A549 (cell line): ENCODE data around the gene HNMT. TPM values are rescaled to one million over a fixed set of nuclear protein-coding genes. Genes with fewer than 3 reads are reported as not detected.

ENCODE experiments used
- ATAC-seq, 2 experiments: fragments of 200-7000 bp in 1 of 2; fragments of >200 bp in 1 of 2; cut with Nextera tagmentation in 1 of 2; cut with Tn5 transposase in 1 of 2; 3 replicates each; pipeline versions ENCODE4 v1.8.0 to v1.9.1; 2018 to 2020; ENCODE audit warnings: mild to moderate bottlenecking in 1 of 2, moderate library complexity in 1 of 2
- CTCF ChIA-PET: fragments of 300-600 bp; sonication (Branson Sonifier 250); formaldehyde crosslinking; extraction: SDS; loops from one replicate; lab custom pipeline; 2021; ENCODE audit warnings: antibody characterized with exemption, inconsistent platforms; lab: Yijun Ruan, JAX
- POLR2A ChIA-PET: fragments of 350-600 bp; formaldehyde crosslinking; extraction: SDS; loops from one replicate; lab custom pipeline; 2021; ENCODE audit warnings: antibody characterized with exemption, inconsistent platforms; lab: Yijun Ruan, JAX
- DNase-seq, 2 experiments: peaks; one replicate each; pipeline versions ENCODE4 v3.0.0 to v3.0.0-alpha.2; 2011 to 2016; ENCODE audit warnings: low read depth in 1 of 2, low spot score in 1 of 2
- FAIRE-seq: peaks from 2 replicates; lab custom pipeline; 2011; peaks lifted over from hg19 to GRCh38; lab: Jason Lieb, UNC
- H3K27ac ChIP-seq, 2 experiments: fragments of >200 bp; sonication (Bioruptor Twin); formaldehyde crosslinking; 3 replicates each; pipeline ENCODE4 v1.5.1; 2016 to 2017
- H3K4me1 ChIP-seq: fragments of >200 bp; sonication (Bioruptor Twin); formaldehyde crosslinking; 3 replicates; pipeline ENCODE4 v1.6.1; 2016
- H3K4me2 ChIP-seq: fragments of >200 bp; sonication (Bioruptor Twin); formaldehyde crosslinking; 3 replicates; pipeline ENCODE4 v1.6.1; 2016
- H3K4me3 ChIP-seq: fragments of >200 bp; sonication (Bioruptor Twin); formaldehyde crosslinking; 3 replicates; pipeline ENCODE4 v1.5.1; 2016
- H3K9me3 ChIP-seq: fragments of >200 bp; sonication (Bioruptor Twin); formaldehyde crosslinking; 3 replicates; pipeline ENCODE4 v1.6.1; 2016
- CBX8 ChIP-seq: fragments of 200-600 bp; sonication (generic); IDR thresholded peaks from 2 replicates; pipeline ENCODE4 v1.6.1; 2016
- CEBPB ChIP-seq, 2 experiments: fragments of >200 bp in 1 of 2; sonication (Bioruptor Twin) in 1 of 2; formaldehyde crosslinking in 1 of 2; IDR thresholded peaks; 2 replicates each; pipeline ENCODE4 v1.6.1; 2012 to 2016
- EHF ChIP-seq: fragments of 250-450 bp; sonication (Bioruptor Pico); IDR thresholded peaks from 2 replicates; pipeline ENCODE4 v1.5.0; 2020; ENCODE audit warnings: mild to moderate bottlenecking
- EHMT2 ChIP-seq: fragments of 200-600 bp; sonication (generic); IDR thresholded peaks from 2 replicates; pipeline ENCODE4 v1.6.1; 2016; ENCODE audit warnings: antibody characterized with exemption, low read depth, mild to moderate bottlenecking, moderate library complexity
- EP300 ChIP-seq, 2 experiments: fragments of >200 bp; sonication (Bioruptor Twin); formaldehyde crosslinking; IDR thresholded peaks; 2 replicates in 1 of 2; 3 replicates in 1 of 2; pipeline ENCODE4 v1.6.1; 2016 to 2017
- FOSB ChIP-seq: fragments of 250-450 bp; sonication (Bioruptor Pico); IDR thresholded peaks from 2 replicates; pipeline ENCODE4 v1.5.0; 2020; ENCODE audit warnings: mild to moderate bottlenecking, moderate library complexity
- FOXS1 ChIP-seq: fragments of 250-450 bp; sonication (Bioruptor Pico); IDR thresholded peaks from 2 replicates; pipeline ENCODE4 v1.5.0; 2020; ENCODE audit warnings: mild to moderate bottlenecking, moderate library complexity
- HDAC2 ChIP-seq: fragments of 200-600 bp; sonication (generic); IDR thresholded peaks from 2 replicates; pipeline ENCODE4 v1.6.1; 2016
- HOXA7 ChIP-seq: fragments of 250-450 bp; sonication (Bioruptor Pico); IDR thresholded peaks from 2 replicates; pipeline ENCODE4 v1.5.0; 2020; ENCODE audit warnings: mild to moderate bottlenecking, moderate library complexity
- HOXB13 ChIP-seq: fragments of 250-450 bp; sonication (Bioruptor Pico); IDR thresholded peaks from 2 replicates; pipeline ENCODE4 v1.5.0; 2020; ENCODE audit warnings: low read depth, mild to moderate bottlenecking, moderate library complexity
- JUNB ChIP-seq: fragments of >200 bp; sonication (Bioruptor Twin); formaldehyde crosslinking; IDR thresholded peaks from 2 replicates; pipeline ENCODE4 v1.6.1; 2016
- KDM1A ChIP-seq: fragments of 200-600 bp; sonication (generic); IDR thresholded peaks from 2 replicates; pipeline ENCODE4 v1.6.1; 2016; ENCODE audit warnings: low read depth, mild to moderate bottlenecking
- KDM5A ChIP-seq: fragments of 200-600 bp; sonication (generic); IDR thresholded peaks from 2 replicates; pipeline ENCODE4 v1.6.1; 2016; ENCODE audit warnings: antibody characterized with exemption, mild to moderate bottlenecking
- MAZ ChIP-seq: fragments of 150-350 bp; IDR thresholded peaks from 2 replicates; pipeline ENCODE4 v1.6.1; 2014; ENCODE audit warnings: antibody characterized with exemption, low read depth, low read length, borderline replicate concordance
- NFE2L2 ChIP-seq: fragments of 150-350 bp; conservative IDR thresholded peaks from 2 replicates; pipeline ENCODE4 v1.6.1; 2014; ENCODE audit warnings: low read length
- NR3C1 ChIP-seq: fragments of >200 bp; sonication (Bioruptor Twin); formaldehyde crosslinking; IDR thresholded peaks from 3 replicates; pipeline ENCODE4 v1.6.1; 2017
- POLR2A ChIP-seq: IDR thresholded peaks from 2 replicates; pipeline ENCODE4 v1.6.1; 2012; ENCODE audit warnings: mild to moderate bottlenecking, low read length
- POLR2AphosphoS2 ChIP-seq: conservative IDR thresholded peaks from 2 replicates; pipeline ENCODE4 v1.6.1; 2012; ENCODE audit warnings: low read length, improper control_type of control experiment, inconsistent platforms
- RARB ChIP-seq: fragments of 250-450 bp; sonication (Bioruptor Pico); IDR thresholded peaks from 2 replicates; pipeline ENCODE4 v1.8.0; 2021; ENCODE audit warnings: mild to moderate bottlenecking, moderate library complexity
- RCOR1 ChIP-seq: fragments of 150-350 bp; IDR thresholded peaks from 2 replicates; pipeline ENCODE4 v1.6.1; 2014; ENCODE audit warnings: antibody characterized with exemption, low read length, low read depth
- RFX5 ChIP-seq: fragments of 450-650 bp; IDR thresholded peaks from 2 replicates; pipeline ENCODE4 v1.7.1; 2014; ENCODE audit warnings: antibody characterized with exemption, mild to moderate bottlenecking, moderate library complexity
- SMC3 ChIP-seq: fragments of >200 bp; sonication (Bioruptor Twin); formaldehyde crosslinking; IDR thresholded peaks from 3 replicates; pipeline ENCODE4 v1.6.1; 2018; ENCODE audit warnings: inconsistent platforms
- TP53 ChIP-seq: fragments of 250-450 bp; sonication (Bioruptor Pico); IDR thresholded peaks from 2 replicates; pipeline ENCODE4 v1.5.0; 2021; ENCODE audit warnings: mild to moderate bottlenecking, moderate library complexity
- ZC3H11A ChIP-seq: fragments of 450-650 bp; IDR thresholded peaks from 2 replicates; pipeline ENCODE4 v1.6.1; 2014; ENCODE audit warnings: antibody characterized with exemption, mild to moderate bottlenecking
- WGBS: methylation state at CpG from one replicate; pipeline ENCODE4 v1.1.6; 2017; ENCODE audit errors: missing lambda C conversion rate; 5-methylcytosine and 5-hydroxymethylcytosine counted together
- polyA plus RNA-seq, 4 experiments: library from polyadenylated mRNA; depleted of rRNA in 3 of 4; stranded (reverse); fragments of >200 nt; fragmentation: RNase III in 1 of 4; extraction: RNeasy Plus Mini Kit Qiagen cat#74134 plus additional on column Dnase treatment in 1 of 4; gene quantifications; 2 replicates in 3 of 4; 3 replicates in 1 of 4; pipeline ENCODE4 v1.2.3, GENCODE V29; 2011 to 2017
- TF ChIP-seq, protein P1 (sequence below): fragments of 250-450 bp; sonication (Bioruptor Pico); IDR thresholded peaks from 2 replicates; pipeline ENCODE4 v1.5.0; 2021; ENCODE audit warnings: mild to moderate bottlenecking, moderate library complexity, borderline replicate concordance
- TF ChIP-seq, protein P2 (sequence below): IDR thresholded peaks from 2 replicates; pipeline ENCODE4 v1.6.1; 2012; ENCODE audit warnings: low read depth, borderline replicate concordance
- TF ChIP-seq, protein P3 (sequence below): fragments of 150-350 bp; IDR thresholded peaks from 2 replicates; pipeline ENCODE4 v1.6.1; 2014; ENCODE audit warnings: low read depth, mild to moderate bottlenecking, low read length
- TF ChIP-seq, protein P4 (sequence below): fragments of 450-650 bp; IDR thresholded peaks from 2 replicates; pipeline ENCODE4 v1.6.1; 2014; ENCODE audit warnings: antibody characterized with exemption
- TF ChIP-seq, protein P5 (sequence below): fragments of >200 bp; sonication (Bioruptor Twin); formaldehyde crosslinking; IDR thresholded peaks from 3 replicates; pipeline ENCODE4 v1.6.1; 2016
- TF ChIP-seq, protein P6 (sequence below): fragments of >200 bp; sonication (Bioruptor Twin); formaldehyde crosslinking; IDR thresholded peaks from 2 replicates; pipeline ENCODE4 v1.6.1; 2016

HNMT gene
- polyA plus RNA-seq, 2 of the 4 experiments (the other 2 are of a cell fraction), result 1.5 to 5.5 TPM

DNA sequence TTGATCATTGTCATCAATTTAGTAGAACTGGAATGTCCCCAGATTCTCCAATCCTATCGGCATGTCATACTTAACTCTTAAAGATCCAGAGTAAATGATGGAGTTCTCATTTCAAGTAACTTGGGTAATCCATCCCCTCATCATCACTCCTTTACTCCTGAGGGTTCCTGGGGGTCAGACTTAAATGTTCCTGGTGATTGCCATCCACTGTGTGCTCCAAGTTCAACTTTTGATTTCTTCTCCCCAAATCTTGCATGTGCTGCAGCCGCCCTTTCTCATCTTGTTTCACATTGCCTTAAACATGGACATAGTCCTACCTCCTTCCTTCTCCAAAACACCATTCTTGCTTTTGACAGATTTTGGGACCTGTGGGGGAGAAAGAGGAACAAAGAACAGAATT, 43.2 kb downstream of the HNMT start:
- Histone ChIP-seq H3K27ac (no peak overlapping the region), H3K9me3 (no peaks in the 10 kb centered on the region), H3K4me2 (no peak overlapping the region), H3K4me3 (no peak overlapping the region), H3K4me1 (no peaks in the 10 kb centered on the region)
- WGBS, result 88% methylated on average over 2 of the region's 2 CpGs
- TF ChIP-seq HOXA7, result no peak
- ATAC-seq, result no peak
- no peak for FAIRE-seq
- DNase-seq, result no peak
- ChIA-PET CTCF (no interaction called here), POLR2A (no interaction called here)

DNA sequence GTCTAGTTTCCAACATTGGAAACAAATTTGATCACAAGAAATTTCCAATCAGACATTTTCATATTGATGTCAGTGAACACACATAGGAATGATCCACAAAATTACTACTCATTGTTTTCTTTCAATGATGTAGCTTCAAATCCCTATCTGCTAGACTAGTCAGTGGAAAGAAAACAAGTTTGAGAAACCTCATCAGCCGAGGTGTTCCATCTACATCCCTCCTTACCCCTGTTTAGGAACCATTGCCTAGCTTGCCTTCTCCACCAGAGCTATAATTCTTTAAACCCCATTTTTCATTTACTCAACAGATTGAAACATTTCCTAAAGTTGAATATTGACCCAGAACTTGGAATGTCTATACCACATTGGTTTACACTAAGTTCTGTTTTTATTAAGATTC, 45.3 kb downstream of the HNMT start:
- CTCF ChIA-PET, result interaction anchor here (1.3 kb wide), 1 partner anchor 21 kb away, joined by 3 read pairs; no protein-coding TSS in a partner anchor
- WGBS, result 22% methylated on average over 1 of the region's 1 CpG
- FAIRE-seq (no peak), DNase-seq (no peak), ATAC-seq (no peak)
- Histone ChIP-seq H3K4me3 (no peak overlapping the region), H3K4me1 (no peaks in the 10 kb centered on the region), H3K27ac (no peak overlapping the region), H3K9me3 (no peaks in the 10 kb centered on the region), H3K4me2 (no peak overlapping the region)
- POLR2A ChIA-PET, result no interaction called here
- TF ChIP-seq EP300 (IDR thresholded peaks at IDR 0.05), result no peak
- TF ChIP-seq RFX5, result no peak
- TF ChIP-seq, protein P1, sequence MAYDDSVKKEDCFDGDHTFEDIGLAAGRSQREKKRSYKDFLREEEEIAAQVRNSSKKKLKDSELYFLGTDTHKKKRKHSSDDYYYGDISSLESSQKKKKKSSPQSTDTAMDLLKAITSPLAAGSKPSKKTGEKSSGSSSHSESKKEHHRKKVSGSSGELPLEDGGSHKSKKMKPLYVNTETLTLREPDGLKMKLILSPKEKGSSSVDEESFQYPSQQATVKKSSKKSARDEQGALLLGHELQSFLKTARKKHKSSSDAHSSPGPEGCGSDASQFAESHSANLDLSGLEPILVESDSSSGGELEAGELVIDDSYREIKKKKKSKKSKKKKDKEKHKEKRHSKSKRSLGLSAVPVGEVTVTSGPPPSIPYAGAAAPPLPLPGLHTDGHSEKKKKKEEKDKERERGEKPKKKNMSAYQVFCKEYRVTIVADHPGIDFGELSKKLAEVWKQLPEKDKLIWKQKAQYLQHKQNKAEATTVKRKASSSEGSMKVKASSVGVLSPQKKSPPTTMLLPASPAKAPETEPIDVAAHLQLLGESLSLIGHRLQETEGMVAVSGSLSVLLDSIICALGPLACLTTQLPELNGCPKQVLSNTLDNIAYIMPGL (CRISPR knock-in tag), result no peak
- no peak for TF ChIP-seq HDAC2
- TF ChIP-seq KDM1A, result no peak
- TF ChIP-seq ZC3H11A, result no peak
- TF ChIP-seq, protein P2, sequence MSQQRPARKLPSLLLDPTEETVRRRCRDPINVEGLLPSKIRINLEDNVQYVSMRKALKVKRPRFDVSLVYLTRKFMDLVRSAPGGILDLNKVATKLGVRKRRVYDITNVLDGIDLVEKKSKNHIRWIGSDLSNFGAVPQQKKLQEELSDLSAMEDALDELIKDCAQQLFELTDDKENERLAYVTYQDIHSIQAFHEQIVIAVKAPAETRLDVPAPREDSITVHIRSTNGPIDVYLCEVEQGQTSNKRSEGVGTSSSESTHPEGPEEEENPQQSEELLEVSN, result no peak
- no peak for TF ChIP-seq RARB (CRISPR knock-in tag)
- no peak for TF ChIP-seq FOXS1 (CRISPR knock-in tag)
- TF ChIP-seq KDM5A, result no peak
- TF ChIP-seq, protein P3, sequence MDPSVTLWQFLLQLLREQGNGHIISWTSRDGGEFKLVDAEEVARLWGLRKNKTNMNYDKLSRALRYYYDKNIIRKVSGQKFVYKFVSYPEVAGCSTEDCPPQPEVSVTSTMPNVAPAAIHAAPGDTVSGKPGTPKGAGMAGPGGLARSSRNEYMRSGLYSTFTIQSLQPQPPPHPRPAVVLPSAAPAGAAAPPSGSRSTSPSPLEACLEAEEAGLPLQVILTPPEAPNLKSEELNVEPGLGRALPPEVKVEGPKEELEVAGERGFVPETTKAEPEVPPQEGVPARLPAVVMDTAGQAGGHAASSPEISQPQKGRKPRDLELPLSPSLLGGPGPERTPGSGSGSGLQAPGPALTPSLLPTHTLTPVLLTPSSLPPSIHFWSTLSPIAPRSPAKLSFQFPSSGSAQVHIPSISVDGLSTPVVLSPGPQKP, result no peak
- TF ChIP-seq NR3C1, result no peak

DNA sequence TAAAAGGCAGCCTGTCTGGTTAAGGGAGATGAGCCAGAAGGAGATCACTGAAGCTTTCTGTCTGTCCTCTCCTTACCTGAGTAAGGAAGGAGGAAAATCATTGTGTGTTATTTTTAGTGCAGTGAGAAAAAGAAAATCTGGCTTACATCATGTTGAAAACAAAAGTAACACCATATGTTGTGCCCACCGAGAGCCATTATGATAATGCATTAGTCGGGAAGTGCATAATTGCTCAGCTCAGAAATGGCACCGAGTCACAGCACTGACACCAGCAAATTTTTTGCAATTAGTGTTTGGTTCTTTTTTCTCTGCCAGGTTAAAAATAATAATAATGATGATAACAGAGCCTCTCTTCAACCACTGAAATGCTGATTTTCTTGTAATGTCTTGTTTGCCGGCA, 46.6 kb downstream of the HNMT start:
- Histone ChIP-seq H3K4me3 (no peak overlapping the region), H3K4me2 (no peak overlapping the region), H3K4me1 (no peaks in the 10 kb centered on the region), H3K9me3 (no peaks in the 10 kb centered on the region)
- 72% methylated on average over 4 of the region's 4 CpGs for WGBS
- TF ChIP-seq MAZ, result no peak
- TF ChIP-seq KDM1A, result no peak
- TF ChIP-seq EHMT2, result no peak
- TF ChIP-seq HOXB13, result no peak
- no peak for TF ChIP-seq FOSB (CRISPR knock-in tag)
- TF ChIP-seq SMC3, result no peak
- TF ChIP-seq RARB (CRISPR knock-in tag), result no peak
- TF ChIP-seq TP53 (CRISPR knock-in tag), result no peak
- TF ChIP-seq POLR2A, result no peak
- no peak for TF ChIP-seq RCOR1
- TF ChIP-seq POLR2AphosphoS2, result no peak
- TF ChIP-seq, protein P4, sequence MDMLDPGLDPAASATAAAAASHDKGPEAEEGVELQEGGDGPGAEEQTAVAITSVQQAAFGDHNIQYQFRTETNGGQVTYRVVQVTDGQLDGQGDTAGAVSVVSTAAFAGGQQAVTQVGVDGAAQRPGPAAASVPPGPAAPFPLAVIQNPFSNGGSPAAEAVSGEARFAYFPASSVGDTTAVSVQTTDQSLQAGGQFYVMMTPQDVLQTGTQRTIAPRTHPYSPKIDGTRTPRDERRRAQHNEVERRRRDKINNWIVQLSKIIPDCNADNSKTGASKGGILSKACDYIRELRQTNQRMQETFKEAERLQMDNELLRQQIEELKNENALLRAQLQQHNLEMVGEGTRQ, result no peak
- no peak for TF ChIP-seq CEBPB (IDR thresholded peaks at IDR 0.05)
- TF ChIP-seq, protein P1 (CRISPR knock-in tag), result no peak
- TF ChIP-seq, protein P5, sequence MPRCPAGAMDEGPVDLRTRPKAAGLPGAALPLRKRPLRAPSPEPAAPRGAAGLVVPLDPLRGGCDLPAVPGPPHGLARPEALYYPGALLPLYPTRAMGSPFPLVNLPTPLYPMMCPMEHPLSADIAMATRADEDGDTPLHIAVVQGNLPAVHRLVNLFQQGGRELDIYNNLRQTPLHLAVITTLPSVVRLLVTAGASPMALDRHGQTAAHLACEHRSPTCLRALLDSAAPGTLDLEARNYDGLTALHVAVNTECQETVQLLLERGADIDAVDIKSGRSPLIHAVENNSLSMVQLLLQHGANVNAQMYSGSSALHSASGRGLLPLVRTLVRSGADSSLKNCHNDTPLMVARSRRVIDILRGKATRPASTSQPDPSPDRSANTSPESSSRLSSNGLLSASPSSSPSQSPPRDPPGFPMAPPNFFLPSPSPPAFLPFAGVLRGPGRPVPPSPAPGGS, result no peak
- no peak for TF ChIP-seq EHF (CRISPR knock-in tag)
- no peak for TF ChIP-seq CBX8
- TF ChIP-seq, protein P6, sequence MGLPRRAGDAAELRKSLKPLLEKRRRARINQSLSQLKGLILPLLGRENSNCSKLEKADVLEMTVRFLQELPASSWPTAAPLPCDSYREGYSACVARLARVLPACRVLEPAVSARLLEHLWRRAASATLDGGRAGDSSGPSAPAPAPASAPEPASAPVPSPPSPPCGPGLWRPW, result no peak
- TF ChIP-seq JUNB, result no peak
- TF ChIP-seq NFE2L2, result no peak
- TF ChIP-seq, all 56 proteins: peak for 0
- no peak overlapping the region for H3K27ac ChIP-seq
- DNase-seq, result no peak
- no peak for FAIRE-seq
- no peak for ATAC-seq
- CTCF ChIA-PET, result interaction anchor here (1.3 to 1.7 kb wide), 2 partner anchors 11 to 36 kb away, joined by 3 read pairs; no protein-coding TSS in a partner anchor
- POLR2A ChIA-PET, result no interaction called here
